ENCODE data around the gene SDHAF1.

Gene SDHAF1

GRCh38 chr19:35987571-35987896, 7.5 kb upstream of the SDHAF1 start:
- DNase-seq: no peak

GRCh38 chr19:35988824-35989223, 6.2 kb upstream of the SDHAF1 start:
- DNase-seq: no peak

- DNase-seq: no peak
Measured at GRCh38 chr19:35990156-35990555, 4.8 kb upstream of the SDHAF1 start.

- no peak for DNase-seq
Measured at GRCh38 chr19:35990771-35991730, 3.9 kb upstream of the SDHAF1 start.

GRCh38 chr19:35991731-35992450, 3.1 kb upstream of the SDHAF1 start:
- DNase-seq: no peak

- no peak for DNase-seq
Measured at GRCh38 chr19:35992907-35993765, 1.9 kb upstream of the SDHAF1 start.

GRCh38 chr19:35993923-35994598, 927 bp upstream of the SDHAF1 start:
- no peak for DNase-seq

- no peak for DNase-seq
Measured at GRCh38 chr19:35996777-35997176, 1.8 kb downstream of the SDHAF1 start.

GRCh38 chr19:36001605-36002004, 6.6 kb downstream of the SDHAF1 start:
- no peak for DNase-seq

GRCh38 chr19:36003284-36003683, 8.3 kb downstream of the SDHAF1 start:
- DNase-seq: no peak

- DNase-seq: no peak
Measured at GRCh38 chr19:36006955-36007354, 12.0 kb downstream of the SDHAF1 start.

- no peak for DNase-seq
Measured at GRCh38 chr19:36008336-36008978, 13.5 kb downstream of the SDHAF1 start, which contains the start of gene SYNE4. TSS of gene SYNE4 (minus strand) at chr19:36008813. CDS start at chr19:36008681, 132 bp downstream.

GRCh38 chr19:36009220-36009619, 14.2 kb downstream of the SDHAF1 start:
- peak; percentile 76 for DNase-seq

- no peak for DNase-seq
Measured at GRCh38 chr19:36009633-36010379, 14.8 kb downstream of the SDHAF1 start.

GRCh38 chr19:36010402-36010801, 15.4 kb downstream of the SDHAF1 start:
- DNase-seq: no peak

GRCh38 chr19:36013280-36014011, 18.5 kb downstream of the SDHAF1 start:
- no peak for DNase-seq

- peak; percentile 100 for DNase-seq
Measured at GRCh38 chr19:36014012-36014924, 19.3 kb downstream of the SDHAF1 start, which contains the start of gene ALKBH6. TSS of gene ALKBH6 (minus strand) at chr19:36014213. CDS start at chr19:36013397, 816 bp downstream.

GRCh38 chr19:36019061-36019670, 24.2 kb downstream of the SDHAF1 start:
- no peak for DNase-seq

GRCh38 chr19:36023432-36023831, 28.4 kb downstream of the SDHAF1 start:
- no peak for DNase-seq

All from activated CD4-positive, alpha-beta T cell treated with anti-CD3 and anti-CD28 coated beads, Interleukin-2, Interleukin-6, amounts not matched to agents 100 ng/mL and 50 ng/mL, durations not matched to agents 16 hours and 8 hours (primary cell).